ENCODE measurements around the gene SPTBN2.
"Not testable (repeated sequence)": the region's sequence is repeated elsewhere in the genome, so short reads cannot be mapped to it uniquely, and the experiment has no call there.

Gene SPTBN2

DNA sequence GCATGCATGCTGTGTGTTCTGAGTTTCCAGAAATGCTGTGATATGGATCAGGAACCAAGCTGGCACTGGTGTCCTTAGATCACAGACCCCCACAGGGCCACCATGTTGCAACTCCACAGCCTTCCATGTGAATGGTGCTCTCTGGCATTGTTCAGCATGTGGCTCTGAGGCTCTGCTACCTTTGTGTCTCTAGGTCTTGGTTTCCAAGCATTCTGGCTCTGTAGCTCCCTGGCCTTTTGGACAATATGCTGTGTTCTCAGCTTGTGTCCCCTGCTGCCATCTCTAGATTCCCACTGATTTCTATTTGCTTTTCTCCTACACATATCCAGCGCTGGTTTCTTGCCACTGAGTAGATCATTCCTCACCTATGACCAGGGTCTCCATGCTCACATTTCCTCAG lies 3.9 kb downstream of the SPTBN2 start:
- DNase-seq (ENCODE audit: low read depth) = no peak
- H3K4me3 ChIP-seq (replicated peaks; ENCODE audit: low read depth, low read length) = no peak overlapping the region
- TF ChIP-seq CTCF (IDR thresholded peaks at IDR 0.05; ENCODE audit: low read length, missing control alignments) = no peak

DNA sequence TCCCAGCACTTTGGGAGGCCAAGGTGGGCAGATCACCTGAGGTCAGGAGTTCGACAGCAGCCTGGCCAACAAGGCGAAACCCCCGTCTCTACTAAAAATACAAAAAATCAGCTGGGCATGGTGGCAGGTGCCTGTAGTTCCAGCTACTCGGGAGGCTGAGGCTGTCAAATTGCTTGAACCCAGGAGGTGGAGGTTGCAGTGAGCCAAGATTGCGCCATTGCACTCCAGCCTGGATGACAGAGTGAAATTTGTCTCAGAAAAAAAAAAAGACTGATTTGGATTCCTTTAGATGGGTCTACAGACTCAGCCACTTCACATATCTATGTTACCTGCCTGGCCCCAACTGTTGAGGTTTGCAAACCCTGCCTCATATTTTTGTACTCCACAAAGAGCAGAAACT lies 4.8 kb downstream of the SPTBN2 start:
- not testable (repeated sequence) for DNase-seq (ENCODE audit: low read depth); H3K4me3 ChIP-seq (replicated peaks; ENCODE audit: low read depth, low read length)

DNA sequence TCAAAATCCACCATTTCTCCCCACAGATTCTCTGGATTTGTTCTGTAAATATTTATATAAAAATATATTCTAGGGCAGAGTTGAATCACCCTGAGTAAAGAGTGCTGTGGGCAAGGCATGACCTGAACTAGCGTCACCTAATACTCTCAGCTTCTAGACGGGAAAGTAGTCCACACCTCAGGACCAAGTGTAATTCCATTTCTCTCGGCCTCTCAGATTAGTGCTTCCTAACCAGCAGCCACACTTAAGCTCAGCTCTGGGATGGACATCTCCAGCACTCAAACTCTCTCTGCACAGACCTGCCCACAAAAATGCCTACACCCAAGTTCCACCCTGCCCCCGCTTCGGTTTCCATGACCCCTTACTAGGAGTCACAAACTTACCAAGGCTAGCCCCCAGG lies 5.3 kb downstream of the SPTBN2 start:
- no peak overlapping the region for H3K4me3 ChIP-seq (replicated peaks; ENCODE audit: low read depth, low read length)
- DNase-seq (ENCODE audit: low read depth) = no peak
- TF ChIP-seq CTCF (IDR thresholded peaks at IDR 0.05; ENCODE audit: low read length, missing control alignments) = no peak

DNA sequence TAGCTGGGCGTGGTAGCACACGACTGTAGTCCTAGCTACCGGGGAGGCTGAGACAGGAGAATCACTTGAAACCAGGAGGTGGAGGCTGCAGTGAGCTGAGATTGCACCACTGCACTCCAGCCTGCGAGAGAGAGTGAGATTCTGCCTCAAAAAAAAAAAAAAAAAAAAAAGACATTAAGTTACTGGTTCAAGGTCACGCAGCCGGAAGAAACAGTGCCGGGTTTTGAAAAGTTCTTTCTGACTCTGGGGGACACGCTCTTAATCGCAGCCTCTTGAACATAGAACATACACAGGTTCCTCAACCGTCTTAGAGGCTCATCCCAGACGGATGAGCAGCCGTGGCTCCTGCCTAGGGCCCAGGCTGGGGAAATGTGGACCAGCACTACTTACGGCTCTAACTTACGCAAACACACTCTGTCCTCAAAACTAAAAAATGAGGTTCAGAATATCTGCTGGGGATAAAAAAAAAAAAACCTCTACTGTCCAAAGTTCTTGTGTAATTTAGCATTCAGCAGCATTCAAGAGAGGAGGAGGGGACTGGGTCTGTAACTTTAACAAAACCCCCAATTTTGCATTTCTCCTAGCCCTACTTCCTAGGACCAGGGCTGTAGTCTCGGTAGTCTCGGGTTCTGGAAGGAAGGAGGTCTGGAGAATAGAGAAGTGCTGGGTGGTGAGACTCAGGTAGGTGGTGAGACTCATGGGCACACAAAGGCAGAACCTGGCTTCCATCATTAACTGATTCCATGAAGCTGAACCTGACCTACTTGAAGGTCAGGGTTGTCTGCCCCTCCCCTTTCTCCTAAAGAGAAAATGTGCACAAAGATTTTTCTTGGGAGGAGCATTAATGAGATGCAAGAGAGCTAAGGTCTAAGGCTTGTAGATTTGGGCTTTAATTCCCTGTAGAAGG lies 6.0 kb downstream of the SPTBN2 start:
- TF ChIP-seq CTCF (IDR thresholded peaks at IDR 0.05; ENCODE audit: low read length, missing control alignments) = no peak
- no peak for DNase-seq (ENCODE audit: low read depth)
- H3K4me3 ChIP-seq (replicated peaks; ENCODE audit: low read depth, low read length) = no peak overlapping the region

DNA sequence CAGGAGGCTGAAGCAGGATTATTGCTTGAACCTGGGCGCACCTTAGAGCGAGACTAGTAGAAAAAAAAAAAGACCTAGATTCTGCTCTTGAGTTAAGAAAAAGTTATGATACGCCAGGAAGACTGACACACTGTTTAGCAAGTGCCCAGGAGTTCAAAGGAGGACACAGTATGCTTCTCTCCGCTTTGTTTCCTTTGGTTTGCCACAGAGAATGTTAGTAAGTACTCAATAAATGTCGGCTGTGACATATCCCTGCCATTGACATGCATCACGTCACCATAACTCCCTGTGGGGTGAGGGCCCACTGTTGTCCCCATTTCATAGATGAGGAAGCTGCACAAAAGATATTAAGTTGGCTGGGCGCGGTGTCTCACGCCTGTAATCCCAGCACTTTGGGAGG lies 7.1 kb downstream of the SPTBN2 start:
- no peak for TF ChIP-seq CTCF (IDR thresholded peaks at IDR 0.05; ENCODE audit: low read length, missing control alignments)
- no peak overlapping the region for H3K4me3 ChIP-seq (replicated peaks; ENCODE audit: low read depth, low read length)
- DNase-seq (ENCODE audit: low read depth) = no peak

DNA sequence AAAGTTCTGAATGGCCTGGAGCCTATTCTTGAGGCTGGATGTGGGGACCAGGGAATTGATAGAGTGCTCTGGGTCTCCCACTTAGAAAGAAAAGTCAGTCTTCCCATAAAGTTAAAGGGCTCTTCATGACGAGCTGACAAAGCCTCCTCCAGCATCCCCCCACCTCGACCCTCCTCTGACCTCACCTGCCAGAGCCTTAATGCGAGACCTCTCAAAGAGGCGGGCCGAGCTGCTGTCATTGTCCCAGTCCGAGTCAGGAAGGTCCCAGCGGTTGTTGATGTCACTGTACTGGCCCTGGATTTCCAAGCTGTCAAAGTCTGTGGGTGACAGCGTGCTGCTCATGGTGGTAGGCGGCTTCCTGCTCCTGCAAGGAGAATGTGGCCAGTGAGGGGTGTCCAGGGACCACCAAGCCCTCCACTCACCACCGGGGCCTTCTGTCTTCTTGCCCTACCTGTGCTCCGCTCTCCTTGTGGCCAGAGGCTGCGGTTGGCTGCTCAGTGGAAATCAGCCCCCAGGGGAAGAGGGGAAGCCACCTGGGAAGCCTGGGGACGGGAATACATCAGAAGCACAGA lies 8.0 kb downstream of the SPTBN2 start:
- TF ChIP-seq CTCF (IDR thresholded peaks at IDR 0.05; ENCODE audit: low read length, missing control alignments) = no peak
- DNase-seq (ENCODE audit: low read depth) = no peak
- no peak overlapping the region for H3K4me3 ChIP-seq (replicated peaks; ENCODE audit: low read depth, low read length)

DNA sequence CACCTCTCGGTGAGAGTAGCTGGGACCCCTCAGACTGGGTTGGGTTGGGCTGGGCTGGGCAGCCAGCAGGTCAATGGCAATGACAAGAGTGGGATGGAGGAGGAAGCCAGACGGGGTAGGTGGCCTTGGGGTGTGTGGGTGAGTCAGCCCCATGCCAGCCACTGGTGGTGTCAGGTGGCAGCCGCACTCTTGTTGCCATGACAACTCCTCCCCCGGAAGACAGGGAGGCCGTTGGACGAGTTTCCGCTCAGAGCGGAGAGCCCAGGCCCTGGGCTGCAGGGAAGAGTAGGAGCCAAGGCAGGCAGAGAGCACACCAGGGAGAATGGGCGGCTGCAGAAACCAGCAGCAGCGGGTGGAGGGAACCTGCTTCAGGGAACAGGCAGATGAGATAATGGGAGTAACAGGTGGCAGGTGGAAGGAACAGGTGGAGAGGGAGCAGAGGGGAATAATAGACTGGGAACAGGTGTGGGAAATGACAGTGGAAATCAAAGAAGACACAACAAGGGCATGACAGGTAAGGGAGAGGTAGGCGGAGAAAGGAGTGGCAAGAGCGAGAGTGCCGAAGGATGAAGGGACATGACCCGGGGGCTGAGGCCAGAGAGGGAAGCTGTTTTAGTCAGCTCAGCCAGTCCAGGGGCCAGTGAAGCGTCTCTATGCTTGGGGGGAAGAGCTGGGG lies 8.7 kb downstream of the SPTBN2 start:
- peak; percentile 25 for DNase-seq (ENCODE audit: low read depth)
- TF ChIP-seq CTCF (IDR thresholded peaks at IDR 0.05; ENCODE audit: low read length, missing control alignments) = no peak
- no peak overlapping the region for H3K4me3 ChIP-seq (replicated peaks; ENCODE audit: low read depth, low read length)

Data from fibroblast of pulmonary artery (primary cell).